Hematopoietic multipotent progenitor cell (in vitro differentiated cells): ENCODE results near the gene RASGEF1C. TPM values are rescaled to one million over a fixed set of nuclear protein-coding genes. Genes with fewer than 3 reads are reported as not detected.
"Not testable (repeated sequence)": the region's sequence is repeated elsewhere in the genome, so short reads cannot be mapped to it uniquely, and the experiment has no call there.

Experiments used
- DNase-seq, 3 donors: peaks; one replicate each; pipeline ENCODE4 v3.0.0-alpha.2; 2011 to 2015; ENCODE audit warnings: low read depth in 2 of 3, low spot score in 2 of 3
- total RNA-seq: library from RNA; depleted of rRNA; stranded (reverse); fragments of >200 nt; gene quantifications from one replicate; pipeline ENCODE4 v1.2.3, GENCODE V29; 2012

Gene RASGEF1C
- total RNA-seq, 1 donor: under 0.01 TPM

- DNase-seq: peak in 1 of 3 donors; percentile 29
Observed at GRCh38 chr5:180212363-180213255, 3.6 kb upstream of the RASGEF1C start.

GRCh38 chr5:180211761-180212035, 2.7 kb upstream of the RASGEF1C start:
- DNase-seq: no peak

- DNase-seq: no peak
Observed at GRCh38 chr5:180210961-180211760, 2.1 kb upstream of the RASGEF1C start.

- DNase-seq: not testable (repeated sequence)
Observed at GRCh38 chr5:180210077-180210476, 1.1 kb upstream of the RASGEF1C start.

GRCh38 chr5:180208435-180209081, 453 bp downstream of the RASGEF1C start:
- peak in 2 of 3 donors; percentile 24 to 39 for DNase-seq

- no peak for DNase-seq
Observed at GRCh38 chr5:180208038-180208434, 975 bp downstream of the RASGEF1C start.

- no peak for DNase-seq
Observed at GRCh38 chr5:180207593-180207992, 1.4 kb downstream of the RASGEF1C start.

- DNase-seq: no peak
Observed at GRCh38 chr5:180206993-180207392, 2.0 kb downstream of the RASGEF1C start.

- no peak for DNase-seq
Observed at GRCh38 chr5:180205916-180206315, 3.1 kb downstream of the RASGEF1C start.

- no peak for DNase-seq
Observed at GRCh38 chr5:180204276-180204819, 4.7 kb downstream of the RASGEF1C start.

- DNase-seq: no peak
Observed at GRCh38 chr5:180202939-180203573, 6.0 kb downstream of the RASGEF1C start.

- peak in 1 of 3 donors; percentile 37 for DNase-seq
Observed at GRCh38 chr5:180201051-180201987, 7.7 kb downstream of the RASGEF1C start.

- DNase-seq: no peak
Observed at GRCh38 chr5:180199390-180199789, 9.6 kb downstream of the RASGEF1C start.

- DNase-seq: no peak
Observed at GRCh38 chr5:180198208-180198607, 10.8 kb downstream of the RASGEF1C start.

GRCh38 chr5:180197016-180197702, 11.9 kb downstream of the RASGEF1C start:
- DNase-seq: no peak

GRCh38 chr5:180194410-180195345, 14.3 kb downstream of the RASGEF1C start:
- DNase-seq: no peak

GRCh38 chr5:180193749-180194375, 15.1 kb downstream of the RASGEF1C start:
- DNase-seq: no peak
